MM.1S (cell line): ENCODE results near the gene MUC12.

ENCODE experiments used
- CTCF ChIP-seq: fragments of 300-600 bp; sonication (generic); IDR thresholded peaks from 2 replicates; pipeline ENCODE4 v1.5.1; 2016; ENCODE audit warnings: antibody characterized with exemption, low read length, mixed read lengths
- EZH2 ChIP-seq: fragments of 300-600 bp; sonication (generic); optimal IDR thresholded peaks from 2 replicates; pipeline ENCODE3; 2017; ENCODE audit warnings: low read depth, mild to moderate bottlenecking, antibody characterized with exemption, low read length, mixed read lengths
- EZH2phosphoT487 ChIP-seq: fragments of 300-600 bp; sonication (generic); IDR thresholded peaks from 2 replicates; pipeline ENCODE4 v1.6.1; 2018; ENCODE audit warnings: antibody characterized with exemption, low read length

GRCh38 chr7:100929808-100930174 is 39.6 kb upstream of the MUC12 start:
- no peak for TF ChIP-seq CTCF
- no peak for TF ChIP-seq EZH2phosphoT487
- no peak for TF ChIP-seq EZH2
